Epidermal melanocyte (primary cell): ENCODE data around the gene AIPL1.
"Not testable (repeated sequence)": the region's sequence is repeated elsewhere in the genome, so short reads cannot be mapped to it uniquely, and the experiment has no call there.

Experiments used
- DNase-seq: peaks from one replicate; pipeline ENCODE4 v3.0.0; 2011; ENCODE audit warnings: low spot score; ENCODE audit not compliant: insufficient read length

The AIPL1 gene

DNA sequence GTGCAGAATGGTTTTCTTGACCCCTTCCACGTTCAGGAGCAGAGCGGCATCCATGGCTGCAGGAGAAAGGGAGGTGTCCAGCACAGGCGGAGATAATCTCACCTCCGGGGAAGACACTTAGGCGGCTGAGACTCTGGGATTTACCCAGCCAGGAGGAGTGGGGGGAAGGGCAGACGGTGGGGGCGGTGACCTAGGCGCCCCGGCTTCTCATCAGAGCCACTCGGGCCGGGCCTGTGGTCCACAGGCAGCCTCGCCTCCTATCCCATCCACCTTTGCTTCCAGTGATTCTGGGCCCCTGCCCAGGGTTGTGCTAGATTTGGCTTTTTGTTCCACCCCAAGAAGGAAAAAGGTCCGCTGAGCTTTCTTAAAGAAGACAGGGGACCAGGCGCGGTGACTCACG is at the start of gene AIPL1:
Gene AIPL1, minus strand, starts transcription at position 71 of the 400 bp plus-strand sequence. Its CDS starts 17 bp downstream, at position 54.
- no peak for DNase-seq

DNA sequence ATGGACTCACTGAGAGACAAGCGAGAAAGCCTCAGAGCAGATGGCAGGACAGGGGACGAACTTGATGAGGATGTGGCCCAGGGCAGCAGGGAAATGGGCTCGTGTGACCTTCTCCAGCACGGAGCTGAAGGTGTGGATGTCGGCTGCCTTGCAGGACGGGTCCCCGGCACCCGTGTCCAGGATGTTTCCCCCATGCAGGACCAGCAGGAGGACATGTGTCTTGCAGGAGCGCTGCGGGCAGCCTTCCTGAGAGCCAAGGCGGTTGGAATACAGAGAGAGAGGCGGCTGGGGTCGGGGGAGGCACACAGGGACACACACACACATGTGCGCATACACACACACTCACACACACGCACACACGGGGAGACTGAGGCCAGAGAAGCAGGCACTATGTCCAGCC is 48.6 kb upstream of the AIPL1 start:
- no peak for DNase-seq

DNA sequence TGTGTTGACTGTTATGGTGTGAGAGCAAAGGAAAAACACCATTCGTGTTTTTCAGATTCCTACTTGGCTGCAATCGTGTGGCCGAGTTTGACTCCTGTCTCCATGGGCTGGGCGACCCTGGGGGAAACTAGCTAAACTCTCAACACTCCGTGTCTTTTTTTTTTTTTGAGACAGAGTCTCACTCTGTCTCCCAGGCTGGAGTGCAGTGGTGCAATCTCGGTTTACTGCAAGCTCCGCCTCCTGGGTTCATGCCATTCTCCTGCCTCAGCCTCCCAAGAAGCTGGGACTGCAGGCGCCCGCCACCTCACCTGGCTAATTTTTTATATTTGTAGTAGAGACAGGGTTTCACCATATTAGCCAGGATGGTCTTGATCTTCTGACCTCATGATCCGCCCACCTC is 47.9 kb upstream of the AIPL1 start:
- DNase-seq = not testable (repeated sequence)

DNA sequence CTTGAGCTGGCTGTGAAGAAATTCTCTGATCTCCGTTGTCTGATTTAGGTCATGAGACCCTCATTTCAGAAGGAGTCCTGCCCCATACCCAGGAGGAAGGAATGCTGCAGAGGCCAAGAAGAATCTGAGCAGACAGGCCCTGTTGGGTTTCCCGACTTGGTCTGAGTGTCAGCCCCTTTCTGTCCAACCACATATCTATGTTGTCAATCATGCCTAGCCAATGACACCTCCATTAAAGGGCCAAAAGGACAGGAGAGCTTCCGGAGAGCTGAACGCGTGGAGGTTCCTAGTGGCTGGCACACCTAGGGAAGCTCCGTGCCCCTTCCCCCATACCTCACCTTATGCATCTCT is 47.2 kb upstream of the AIPL1 start:
- no peak for DNase-seq

DNA sequence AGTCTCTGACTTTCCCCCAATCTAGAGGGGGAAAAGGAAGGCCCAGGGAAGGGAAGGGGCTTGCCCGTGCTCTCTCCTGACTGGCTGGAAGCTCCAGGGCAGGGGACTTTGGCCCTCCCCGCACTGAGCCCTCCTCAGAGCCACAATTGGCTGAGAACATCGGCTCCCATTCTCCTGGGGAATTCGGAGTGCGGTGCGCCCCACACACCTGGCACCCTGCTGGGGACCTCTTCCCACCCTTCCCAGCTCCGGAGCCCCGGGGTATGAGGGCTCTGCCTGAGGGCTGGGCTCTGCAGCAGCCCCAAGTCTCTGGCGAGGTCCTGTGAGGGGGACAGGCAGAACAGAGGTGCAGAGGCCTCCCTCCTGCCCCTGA is 45.4 kb upstream of the AIPL1 start:
- DNase-seq = no peak

DNA sequence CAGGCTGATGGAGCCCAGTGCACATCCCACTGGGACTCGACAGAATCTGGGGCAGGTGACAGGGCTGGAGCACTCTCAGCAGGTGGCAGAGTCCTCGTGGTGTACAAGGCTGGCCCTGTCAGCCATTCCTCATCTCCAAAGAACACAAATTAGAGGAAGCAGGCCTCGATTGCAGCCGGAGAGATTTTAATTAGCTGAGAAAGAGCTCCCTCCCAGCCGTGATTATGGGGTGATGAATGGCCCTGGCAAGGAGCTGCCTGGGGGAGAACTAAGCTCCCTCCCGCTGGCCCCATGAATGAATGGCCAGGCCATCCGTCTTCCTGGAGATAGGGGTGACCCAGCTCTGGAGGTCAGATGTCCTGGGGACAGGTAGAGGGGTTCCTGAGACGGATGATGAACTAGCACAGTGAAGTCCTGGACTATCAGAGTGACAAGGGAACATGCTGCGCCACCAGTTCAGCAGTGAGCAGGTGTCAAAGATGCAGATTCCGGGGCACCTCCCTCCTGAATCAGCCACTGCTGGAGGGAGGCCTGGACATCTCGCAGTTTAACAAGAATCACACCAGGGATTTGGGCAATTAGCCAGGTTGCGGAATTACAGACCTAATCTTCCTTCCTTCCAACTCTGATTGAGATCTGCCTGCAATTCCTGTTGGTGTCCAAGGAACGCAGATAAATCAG is 44.8 kb upstream of the AIPL1 start:
- DNase-seq = no peak

DNA sequence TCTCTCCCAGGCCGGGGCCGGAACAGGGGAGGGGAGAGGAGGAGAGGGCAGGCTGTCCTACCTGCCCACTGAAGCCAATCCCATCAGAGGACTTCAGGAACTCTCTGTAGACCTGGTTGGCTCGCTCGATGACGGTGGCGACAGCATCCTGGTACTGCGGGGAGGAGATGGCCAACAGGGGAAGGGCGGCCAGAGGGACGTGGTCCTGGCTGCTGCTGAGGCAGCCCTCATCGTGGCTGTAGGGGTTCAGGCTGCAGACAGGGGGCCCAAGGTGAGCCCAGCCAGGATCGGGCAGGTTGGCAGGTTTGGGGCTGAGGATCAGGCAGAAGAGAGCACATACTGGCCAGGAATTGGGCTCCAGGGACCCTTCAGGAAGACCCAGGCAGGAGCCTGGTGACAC is 43.6 kb upstream of the AIPL1 start:
- DNase-seq = no peak

DNA sequence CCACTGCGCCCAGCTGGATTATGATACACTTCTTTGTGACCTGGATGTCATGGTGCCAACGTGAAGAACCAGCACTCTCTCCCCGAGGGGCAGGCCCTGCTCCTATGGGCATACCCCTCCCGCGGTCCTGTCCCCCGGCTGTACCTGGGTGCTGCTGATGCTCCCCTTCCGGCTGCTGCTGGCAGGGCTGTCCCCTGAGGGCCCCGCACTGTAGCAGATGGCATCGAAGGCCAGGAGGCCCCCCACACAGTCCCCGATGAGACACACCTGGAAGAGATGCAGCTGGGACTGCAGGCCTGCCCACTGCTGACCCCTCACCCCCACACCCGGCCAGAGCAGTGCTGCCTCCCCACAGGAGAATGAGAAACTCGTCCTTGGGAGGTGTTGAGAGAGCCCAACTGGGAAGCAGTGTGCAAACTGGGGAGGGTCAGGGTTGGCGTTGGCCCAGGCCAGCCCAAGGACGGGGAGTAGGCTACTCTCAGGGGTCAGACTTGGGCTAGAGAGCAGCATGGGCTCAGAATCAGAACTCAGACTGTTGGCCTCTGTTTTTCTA is 43.0 kb upstream of the AIPL1 start:
- no peak for DNase-seq

DNA sequence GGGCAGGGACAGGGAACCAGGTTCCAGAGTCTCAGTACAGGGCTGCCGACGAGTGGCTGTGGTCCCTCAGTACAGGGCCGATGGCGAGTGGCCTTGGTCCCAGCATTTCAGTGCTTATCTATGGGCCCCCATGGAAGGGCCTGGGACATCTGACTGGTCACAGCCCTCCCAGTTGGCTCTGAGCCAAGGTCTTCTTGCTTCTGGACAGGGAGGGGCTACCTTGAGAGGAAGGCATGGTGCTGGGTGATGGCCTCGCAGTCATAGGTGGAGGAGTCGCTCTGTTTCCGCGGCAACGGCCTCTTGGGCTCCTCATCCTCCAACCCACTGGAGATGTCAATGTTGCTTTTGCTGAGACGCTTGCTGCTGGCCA is 41.9 kb upstream of the AIPL1 start:
- DNase-seq = no peak

DNA sequence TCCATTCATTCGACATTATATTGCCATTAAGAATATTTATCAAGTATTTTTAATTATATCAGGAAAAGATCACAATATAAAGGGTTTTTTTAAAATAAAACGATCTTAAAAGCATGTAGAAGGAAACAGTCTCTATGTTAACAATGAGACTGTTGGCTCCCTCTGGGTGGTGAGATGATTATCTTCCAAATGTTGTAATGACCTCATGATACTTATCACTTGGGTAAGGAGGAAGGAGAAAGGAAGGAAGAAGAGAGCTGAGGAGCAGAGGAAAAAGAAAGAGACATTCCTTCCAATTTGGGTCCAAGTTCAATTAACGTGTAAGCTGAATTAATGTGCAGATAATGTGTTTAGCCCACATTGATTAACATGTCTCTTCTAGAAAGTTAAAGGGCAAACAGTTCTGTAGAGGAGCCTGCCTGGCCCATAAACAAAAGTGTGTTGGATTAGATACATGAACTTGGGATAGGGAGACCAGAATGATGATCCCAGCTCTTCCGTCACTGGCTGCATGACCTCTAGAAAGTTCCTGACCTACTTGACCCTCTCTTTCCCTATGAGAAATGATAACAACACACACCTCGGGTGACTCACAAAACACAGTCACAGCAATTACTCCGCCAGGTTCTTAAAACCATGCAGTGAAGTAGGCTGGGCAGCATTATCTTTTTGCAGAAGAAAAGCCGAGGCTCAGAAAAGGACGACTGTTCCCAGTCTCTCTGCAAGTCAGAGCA is 41.3 kb upstream of the AIPL1 start:
- no peak for DNase-seq

DNA sequence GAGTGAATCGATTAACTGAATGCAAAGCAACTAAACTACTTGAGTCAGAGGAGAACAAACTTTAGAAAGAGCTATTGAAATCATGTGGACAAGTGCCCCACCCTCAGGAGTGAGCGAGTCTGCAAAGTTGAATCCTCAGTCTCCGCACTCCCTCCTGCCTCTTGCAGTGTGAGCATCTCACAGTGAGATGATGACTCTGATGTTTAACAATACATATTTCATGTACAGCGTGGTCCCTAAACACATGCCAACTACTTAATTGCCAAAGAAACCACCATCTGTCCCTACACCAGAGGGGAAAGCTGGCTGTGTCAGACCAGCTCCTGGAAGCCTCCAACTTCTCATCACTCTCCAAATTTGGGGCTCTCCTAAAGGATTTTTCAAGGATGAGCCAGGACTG is 40.5 kb upstream of the AIPL1 start:
- DNase-seq = no peak

DNA sequence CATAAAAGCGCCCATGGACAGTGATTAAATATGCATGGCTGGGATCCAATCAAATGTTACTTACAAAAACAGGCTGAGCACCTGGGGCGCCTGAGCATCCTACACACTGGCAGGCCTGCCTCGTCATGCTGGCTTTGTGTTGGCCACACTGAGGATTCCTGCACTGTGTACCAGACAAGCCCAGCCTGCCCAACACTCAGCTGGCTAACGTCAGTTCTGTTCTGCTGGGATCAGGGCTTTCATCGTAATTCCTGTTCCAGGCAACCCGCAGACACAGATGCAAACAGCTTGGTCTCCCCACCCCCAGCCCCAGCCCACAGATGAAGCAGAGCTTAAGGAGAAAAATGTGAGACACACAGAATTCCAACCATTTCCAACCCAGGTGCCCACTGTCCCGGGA is 40.0 kb upstream of the AIPL1 start:
- no peak for DNase-seq

DNA sequence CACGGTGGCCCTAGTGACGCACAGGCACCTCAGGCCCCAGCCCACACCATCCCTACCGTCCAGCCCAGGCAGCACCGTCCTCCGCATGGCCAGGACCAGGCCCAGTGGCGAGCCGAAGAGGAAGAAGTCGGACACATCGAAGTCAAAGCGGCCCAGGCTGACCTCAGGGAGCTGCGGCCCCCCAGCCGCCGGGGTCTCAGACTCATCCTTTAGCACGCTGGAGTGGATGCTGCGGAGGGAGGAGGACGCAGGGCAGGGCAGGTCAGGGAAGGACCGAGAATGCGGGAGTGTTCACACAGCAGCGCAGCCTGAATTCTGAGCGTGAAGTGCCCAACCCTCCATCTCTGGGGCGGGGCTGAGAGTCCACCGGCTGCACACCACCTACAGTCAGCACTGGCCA is 39.5 kb upstream of the AIPL1 start:
- no peak for DNase-seq

DNA sequence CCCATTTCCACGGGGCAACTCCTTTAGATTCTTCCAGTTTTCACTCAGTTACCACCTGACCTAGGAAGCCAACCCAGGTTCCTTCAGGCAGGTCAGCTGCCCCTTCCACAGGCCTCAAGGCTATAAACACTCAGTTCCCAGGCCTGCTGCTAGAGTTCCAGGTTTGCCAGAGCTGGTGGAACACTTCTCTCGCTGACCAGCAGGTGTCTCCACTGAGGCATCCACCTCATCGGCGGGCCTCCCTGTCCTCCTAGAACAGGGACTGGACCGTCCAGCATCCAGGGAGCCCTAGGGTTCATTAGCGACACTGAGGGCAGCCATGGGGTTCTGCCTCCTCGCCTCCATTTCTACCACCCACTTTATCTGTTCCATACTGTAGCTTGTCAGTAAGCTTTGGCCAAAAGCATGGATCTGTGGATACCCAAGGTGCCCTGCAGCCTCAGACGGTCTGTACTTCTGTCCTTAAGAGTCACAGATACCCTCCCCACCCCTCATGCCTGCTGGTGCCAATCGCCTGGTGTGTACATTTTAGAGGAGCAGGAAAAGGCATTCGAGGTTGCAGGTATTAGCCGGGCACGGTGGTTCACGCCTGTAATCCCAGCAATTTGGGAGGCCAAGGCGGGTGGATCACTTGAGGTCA is 38.3 kb upstream of the AIPL1 start:
- peak; percentile 98 for DNase-seq

DNA sequence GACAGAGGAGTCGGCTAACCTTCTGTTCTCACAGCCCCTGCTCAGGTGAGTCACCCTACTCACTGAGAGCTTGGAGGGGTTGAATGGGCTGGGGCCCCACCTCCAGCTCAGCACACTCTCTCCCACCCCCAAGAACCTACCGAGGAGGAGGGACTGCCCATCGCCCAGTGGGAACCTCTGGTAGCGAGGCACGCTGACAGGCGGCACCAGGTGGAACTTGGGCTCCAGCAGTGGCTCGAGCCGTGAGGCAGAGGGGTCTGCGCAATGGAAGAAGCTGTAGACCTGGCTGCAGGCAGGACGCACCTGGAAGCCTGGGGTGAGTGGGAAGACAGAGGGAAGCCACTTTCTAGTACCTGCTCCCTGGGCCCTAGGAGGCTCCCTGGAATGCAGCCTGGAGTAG is 37.6 kb upstream of the AIPL1 start:
- DNase-seq = no peak

DNA sequence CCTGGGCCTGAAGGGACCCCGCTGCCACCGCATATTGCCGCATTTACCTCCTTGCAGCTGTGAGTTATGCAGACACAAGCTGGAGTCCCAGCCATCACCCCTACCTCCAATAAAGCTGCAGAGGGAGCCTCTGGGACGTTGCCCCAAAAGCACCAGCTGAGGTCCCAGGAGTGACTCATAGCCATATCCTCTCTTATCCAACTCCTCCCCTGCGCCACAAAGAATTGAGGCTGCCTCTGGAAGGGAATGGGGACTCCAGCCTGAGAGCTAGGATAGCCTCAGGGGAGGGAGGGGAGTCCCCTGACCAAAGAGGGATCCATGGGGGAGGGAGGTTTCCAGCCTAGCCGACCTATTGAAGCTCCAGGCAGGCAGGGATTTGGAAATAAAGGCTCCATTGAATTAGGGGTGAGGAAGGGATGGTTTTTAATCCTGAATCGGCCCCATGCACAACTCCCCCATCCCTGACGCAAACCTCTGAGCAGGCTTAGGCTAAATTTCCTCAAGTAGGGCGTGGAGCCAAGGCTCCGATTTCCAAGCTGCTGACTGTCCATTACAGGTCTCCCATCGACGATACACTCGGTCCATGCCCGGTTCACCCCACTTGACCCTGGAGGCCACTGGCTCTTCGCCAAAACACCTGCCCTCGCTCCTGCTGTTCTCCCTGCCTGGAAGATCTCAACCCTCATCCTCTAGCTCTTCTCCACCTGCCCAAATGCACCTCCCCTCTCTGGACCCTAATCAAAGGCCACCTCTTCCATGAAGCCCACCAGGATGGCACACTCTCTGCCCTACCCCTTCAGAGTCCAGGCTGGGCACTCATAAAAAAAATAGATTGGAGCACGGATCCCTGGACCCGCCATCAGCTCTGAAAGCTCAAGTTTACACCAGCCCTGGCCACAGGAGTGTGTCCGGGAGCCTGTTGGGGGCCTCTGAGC is 36.9 kb upstream of the AIPL1 start:
- peak; percentile 48 for DNase-seq

DNA sequence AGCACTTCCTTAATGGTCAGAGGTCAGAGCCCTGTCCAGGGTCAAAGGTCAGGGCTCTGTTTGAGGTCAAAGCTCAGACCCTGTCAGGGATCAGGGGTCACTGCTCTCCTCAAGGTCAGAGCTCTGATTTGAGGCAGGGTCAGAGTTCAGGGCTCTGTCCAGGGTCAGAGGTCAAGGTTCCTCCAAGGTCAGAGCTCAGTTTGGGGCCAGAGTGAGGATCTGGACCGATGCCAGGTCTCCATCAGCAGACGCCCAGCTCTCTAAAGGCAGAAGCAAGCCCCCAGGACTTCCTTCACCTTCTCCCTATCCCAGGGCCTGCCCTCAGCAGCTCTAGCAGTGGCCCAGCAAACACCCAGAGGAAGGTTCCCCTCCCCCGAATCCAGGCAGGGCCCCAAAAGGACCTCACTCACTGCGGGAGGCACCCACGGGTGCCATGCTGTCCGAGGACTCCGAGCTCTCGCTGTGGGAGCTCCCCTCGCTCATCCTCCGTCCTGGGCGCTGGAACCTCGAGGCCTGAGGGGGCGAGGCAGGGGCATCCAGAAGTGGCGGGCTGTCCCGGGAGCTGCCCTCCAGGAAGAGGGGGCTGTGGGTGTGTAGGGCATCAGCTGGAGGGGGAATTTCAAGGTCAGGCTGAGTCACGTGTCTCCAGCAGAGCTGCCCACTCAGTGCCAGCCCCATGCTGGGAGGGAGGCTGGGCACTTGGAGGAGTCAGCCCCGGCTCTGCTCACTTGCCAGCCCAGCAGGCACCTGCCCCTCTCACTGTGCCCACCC is 36.0 kb upstream of the AIPL1 start:
- no peak for DNase-seq

- DNase-seq = no peak
These were observed 35.3 kb upstream of the AIPL1 start for GRCh38 chr17:6470146-6470718.

DNA sequence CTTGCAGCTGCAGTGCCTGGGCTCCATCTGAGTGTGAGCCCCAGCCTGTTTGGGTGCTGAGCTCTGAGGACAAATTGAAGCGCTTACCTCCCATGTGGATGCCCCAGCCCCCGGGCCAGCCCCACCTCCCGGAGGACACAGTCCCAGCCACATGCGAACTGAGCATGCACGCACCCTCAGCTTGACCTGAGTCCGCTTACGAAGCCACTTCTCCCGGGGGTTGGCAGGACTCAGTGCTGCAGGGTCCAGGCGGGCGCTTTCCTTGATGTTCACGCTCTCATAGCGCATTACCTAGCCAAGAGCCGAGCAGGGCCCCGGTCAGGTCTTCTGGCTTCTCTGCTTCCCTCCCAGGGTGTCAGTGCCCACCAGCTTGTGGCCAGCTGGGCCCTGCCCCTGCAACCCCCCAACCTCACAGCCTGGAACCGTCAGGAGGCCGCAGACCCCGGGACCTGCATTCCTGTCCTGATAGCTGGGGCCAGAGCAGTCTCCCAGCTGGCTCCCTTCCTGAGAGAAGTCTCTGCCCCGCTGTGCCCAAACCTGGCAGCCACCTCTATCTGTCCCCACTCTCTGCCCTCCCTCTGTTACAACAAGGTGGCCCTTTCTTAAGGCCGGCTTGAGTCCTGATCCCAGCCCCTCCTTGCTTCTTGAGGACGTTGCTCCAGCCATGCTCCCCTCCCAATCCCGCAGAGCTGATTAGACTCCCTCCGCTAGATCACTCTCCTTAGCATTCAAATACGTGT is 33.3 kb upstream of the AIPL1 start:
- no peak for DNase-seq

DNA sequence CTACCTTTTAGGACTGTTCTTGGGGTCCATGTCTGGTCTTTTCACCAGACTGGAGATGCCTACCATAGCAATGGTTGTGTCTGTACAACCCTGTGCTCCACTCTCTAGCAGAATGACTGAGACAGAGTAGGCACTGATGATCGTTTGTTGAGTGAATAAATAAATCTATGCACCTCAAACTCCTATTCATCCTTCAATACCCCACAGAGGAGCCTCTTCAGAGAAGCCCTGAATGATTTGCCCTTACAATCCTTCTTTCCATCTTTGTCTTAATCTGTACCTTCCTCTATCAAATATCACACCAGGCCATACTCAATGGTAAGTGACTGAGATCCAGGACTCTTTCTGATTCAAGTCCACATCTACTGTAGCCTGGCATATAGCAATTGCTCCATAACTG is 32.6 kb upstream of the AIPL1 start:
- DNase-seq = no peak
